Caco-2 (cell line): ENCODE data around the gene SAFB. TPM values are rescaled to one million over a fixed set of nuclear protein-coding genes. Genes with fewer than 3 reads are reported as not detected.
A peak's percentile ranks its signal among the peaks of the same experiment; 100 is the strongest.

Source experiments
- BruUV-seq: library from RNA; stranded (reverse); fragments of 400-500 nt; replicated peaks from 2 replicates; lab custom pipeline; 2021; lab: Mats Ljungman, UMichigan
- CTCF ChIA-PET: fragments of 300-600 bp; sonication (Branson Sonifier 250); formaldehyde crosslinking; loops from one replicate; lab custom pipeline; 2022; ENCODE audit warnings: antibody characterized with exemption; lab: Charles Lee
- POLR2A ChIA-PET: fragments of 300-600 bp; sonication (Branson Sonifier 250); formaldehyde crosslinking; loops from one replicate; lab custom pipeline; 2022; ENCODE audit warnings: antibody characterized with exemption; lab: Charles Lee
- DNase-seq, 2 experiments: peaks; one replicate each; pipeline versions ENCODE4 v3.0.0 to v3.0.0-alpha.2; 2020 to 2022
- H3K27me3 ChIP-seq: replicated peaks from 2 replicates; pipeline ENCODE4 v1.6.0; 2011; ENCODE audit warnings: low read length; ENCODE audit not compliant: control insufficient read depth, insufficient read depth
- H3K36me3 ChIP-seq: 2 replicates; pipeline ENCODE4 v1.5.1; 2011; ENCODE audit warnings: low read length; ENCODE audit not compliant: control insufficient read depth, insufficient read depth
- H3K4me1 ChIP-seq: fragments of 250-450 bp; sonication (Bioruptor Pico); 2 replicates; pipeline ENCODE4 v1.5.1; 2020; ENCODE audit warnings: mild to moderate bottlenecking
- H3K4me3 ChIP-seq: 2 replicates; pipeline ENCODE4 v1.5.1; 2011; ENCODE audit warnings: low read depth, mild to moderate bottlenecking, control low read depth, low read length
- H3K9me3 ChIP-seq: fragments of 250-450 bp; sonication (Bioruptor Pico); 2 replicates; pipeline ENCODE4 v1.5.1; 2020; ENCODE audit warnings: mild to moderate bottlenecking, moderate library complexity
- H3K27ac Mint-ChIP-seq: one replicate; pipeline ENCODE4 v1.8.0; 2022; ENCODE audit warnings: mixed read lengths; ENCODE audit not compliant: unreplicated experiment
- H3K27me3 Mint-ChIP-seq: one replicate; pipeline ENCODE4 v1.8.0; 2022; ENCODE audit warnings: mixed read lengths; ENCODE audit not compliant: insufficient read depth, unreplicated experiment
- H3K36me3 Mint-ChIP-seq: one replicate; pipeline ENCODE4 v1.8.0; 2022; ENCODE audit warnings: mild to moderate bottlenecking, mixed read lengths; ENCODE audit not compliant: insufficient read depth, unreplicated experiment
- H3K4me1 Mint-ChIP-seq: one replicate; pipeline ENCODE4 v1.8.0; 2022; ENCODE audit warnings: low read depth, mixed read lengths; ENCODE audit not compliant: unreplicated experiment
- H3K4me3 Mint-ChIP-seq: one replicate; pipeline ENCODE4 v1.8.0; 2022; ENCODE audit warnings: mild to moderate bottlenecking, moderate library complexity, mixed read lengths; ENCODE audit not compliant: unreplicated experiment
- H3K9me3 Mint-ChIP-seq: one replicate; pipeline ENCODE4 v1.8.0; 2022; ENCODE audit warnings: mixed read lengths; ENCODE audit not compliant: unreplicated experiment
- intact Hi-C: fragments of 100-400 bp; cut with micrococcal nuclease; formaldehyde crosslinking; loops from one replicate; pipeline ENCODE4 v1.10.0; 2022; ENCODE audit not compliant: unreplicated experiment
- total RNA-seq: library from RNA; stranded (reverse); gene quantifications from 2 replicates; pipeline ENCODE4 v1.2.3, GENCODE V29; 2022
- TF ChIP-seq, protein P1 (sequence below), 2 experiments: fragments of 200-600 bp in 1 of 2; IDR thresholded peaks; 1 replicate in 1 of 2; 2 replicates in 1 of 2; pipeline versions ENCODE4 v1.5.1 to v1.8.0; 2011 to 2022; ENCODE audit warnings: antibody characterized with exemption in 1 of 2, control low read depth in 1 of 2, inconsistent platforms in 1 of 2, low read depth in 1 of 2, low read length in 1 of 2, mild to moderate bottlenecking in 1 of 2, moderate library complexity in 1 of 2; ENCODE audit not compliant: insufficient read depth in 1 of 2, severe bottlenecking in 1 of 2, unreplicated experiment in 1 of 2

The SAFB gene
- total RNA-seq, 1 experiment from 2014 or later: 120 TPM

GRCh38 chr19:5609881-5610448 lies 12.9 kb upstream of the SAFB start:
- H3K27me3 ChIP-seq: no peaks in the 10 kb centered on the region
- peaks cover 2% of the 10 kb centered on the region; the same call in 1 of the 2 replicates for H3K36me3 ChIP-seq
- H3K4me1 ChIP-seq: no peaks in the 10 kb centered on the region
- no peak overlapping the region for H3K4me3 Mint-ChIP-seq
- intact Hi-C loops: no loop called here
- no peak overlapping the region for H3K27ac Mint-ChIP-seq
- no peaks in the 10 kb centered on the region for H3K4me1 Mint-ChIP-seq
- H3K36me3 Mint-ChIP-seq: peaks cover 82% of the 10 kb centered on the region
- H3K9me3 ChIP-seq: no peaks in the 10 kb centered on the region
- CTCF ChIA-PET: no interaction called here
- TSS peak; percentile 7 for BruUV-seq
- H3K27me3 Mint-ChIP-seq: no peaks in the 10 kb centered on the region
- H3K9me3 Mint-ChIP-seq: no peaks in the 10 kb centered on the region
- POLR2A ChIA-PET: no interaction called here
- H3K4me3 ChIP-seq: no peak overlapping the region
- DNase-seq: no peak
- TF ChIP-seq, protein P1, sequence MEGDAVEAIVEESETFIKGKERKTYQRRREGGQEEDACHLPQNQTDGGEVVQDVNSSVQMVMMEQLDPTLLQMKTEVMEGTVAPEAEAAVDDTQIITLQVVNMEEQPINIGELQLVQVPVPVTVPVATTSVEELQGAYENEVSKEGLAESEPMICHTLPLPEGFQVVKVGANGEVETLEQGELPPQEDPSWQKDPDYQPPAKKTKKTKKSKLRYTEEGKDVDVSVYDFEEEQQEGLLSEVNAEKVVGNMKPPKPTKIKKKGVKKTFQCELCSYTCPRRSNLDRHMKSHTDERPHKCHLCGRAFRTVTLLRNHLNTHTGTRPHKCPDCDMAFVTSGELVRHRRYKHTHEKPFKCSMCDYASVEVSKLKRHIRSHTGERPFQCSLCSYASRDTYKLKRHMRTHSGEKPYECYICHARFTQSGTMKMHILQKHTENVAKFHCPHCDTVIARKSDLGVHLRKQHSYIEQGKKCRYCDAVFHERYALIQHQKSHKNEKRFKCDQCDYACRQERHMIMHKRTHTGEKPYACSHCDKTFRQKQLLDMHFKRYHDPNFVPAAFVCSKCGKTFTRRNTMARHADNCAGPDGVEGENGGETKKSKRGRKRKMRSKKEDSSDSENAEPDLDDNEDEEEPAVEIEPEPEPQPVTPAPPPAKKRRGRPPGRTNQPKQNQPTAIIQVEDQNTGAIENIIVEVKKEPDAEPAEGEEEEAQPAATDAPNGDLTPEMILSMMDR (IDR thresholded peaks at IDR 0.05; ENCODE audit: insufficient read depth in 1 of 2, low read depth in 1 of 2, low read length in 1 of 2, severe bottlenecking in 1 of 2, unreplicated experiment in 1 of 2): no peak

DNA sequence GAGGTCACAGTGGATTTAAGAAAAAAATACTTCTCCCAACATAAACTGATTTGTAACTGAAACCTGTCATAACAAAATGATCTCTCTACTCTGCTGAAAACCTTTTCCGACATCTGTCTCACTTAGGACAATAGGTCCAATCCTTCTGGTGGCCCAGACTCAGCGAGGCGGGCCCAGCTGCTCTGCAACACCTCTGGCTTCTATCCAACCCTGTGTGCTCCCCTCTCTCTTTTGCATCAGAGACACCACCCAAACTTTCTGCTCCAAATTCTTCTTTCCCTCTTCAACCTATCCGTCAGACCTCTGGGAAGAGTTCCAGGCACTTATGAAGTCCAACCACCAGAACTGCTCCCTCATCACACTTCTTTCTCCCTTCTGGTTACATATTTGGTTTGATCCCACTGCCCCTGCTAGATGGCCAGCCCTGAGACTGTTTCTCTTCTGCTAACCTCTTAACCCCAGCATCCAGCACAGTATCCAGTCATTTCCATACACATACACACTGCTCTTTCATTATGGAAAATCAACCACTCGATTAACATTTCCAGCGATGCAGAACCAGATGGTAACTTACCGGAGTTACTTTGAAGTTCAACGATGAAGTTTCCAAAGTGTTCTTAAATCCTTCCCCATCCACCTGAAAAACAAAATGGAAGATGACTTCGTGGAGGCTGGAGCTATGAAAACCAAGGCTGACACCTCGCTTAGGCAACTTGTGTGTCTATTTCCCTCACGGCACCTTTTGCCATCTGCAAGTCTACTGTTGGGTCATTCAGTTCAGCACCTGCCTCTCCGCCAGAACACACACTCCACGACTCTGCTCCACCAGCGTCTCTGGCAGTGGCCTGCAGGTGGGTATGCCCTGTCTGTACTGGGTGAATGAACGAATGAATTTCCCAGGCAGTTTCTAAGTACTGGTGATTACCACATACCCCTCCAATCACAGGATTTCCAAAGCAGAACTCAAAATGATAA lies 9.7 kb upstream of the SAFB start:
- no peak overlapping the region for H3K27ac Mint-ChIP-seq
- H3K4me3 ChIP-seq: no peak overlapping the region
- no peak for DNase-seq
- no TSS peak for BruUV-seq
- no peaks in the 10 kb centered on the region for H3K4me1 Mint-ChIP-seq
- H3K9me3 ChIP-seq: no peaks in the 10 kb centered on the region
- H3K27me3 Mint-ChIP-seq: no peaks in the 10 kb centered on the region
- no peaks in the 10 kb centered on the region for H3K4me1 ChIP-seq
- no peak overlapping the region for H3K4me3 Mint-ChIP-seq
- CTCF ChIA-PET: no interaction called here
- POLR2A ChIA-PET: interaction anchor here (0.5 kb wide), 1 partner anchor 46 kb away, joined by 3 read pairs; no protein-coding TSS in a partner anchor
- H3K36me3 Mint-ChIP-seq: peaks cover 87% of the 10 kb centered on the region
- intact Hi-C loops: no loop called here
- peaks cover 2% of the 10 kb centered on the region for H3K36me3 ChIP-seq
- TF ChIP-seq, protein P1 (IDR thresholded peaks at IDR 0.05; ENCODE audit: insufficient read depth in 1 of 2, low read depth in 1 of 2, low read length in 1 of 2, severe bottlenecking in 1 of 2, unreplicated experiment in 1 of 2): no peak
- H3K27me3 ChIP-seq: no peaks in the 10 kb centered on the region
- H3K9me3 Mint-ChIP-seq: no peaks in the 10 kb centered on the region

DNA sequence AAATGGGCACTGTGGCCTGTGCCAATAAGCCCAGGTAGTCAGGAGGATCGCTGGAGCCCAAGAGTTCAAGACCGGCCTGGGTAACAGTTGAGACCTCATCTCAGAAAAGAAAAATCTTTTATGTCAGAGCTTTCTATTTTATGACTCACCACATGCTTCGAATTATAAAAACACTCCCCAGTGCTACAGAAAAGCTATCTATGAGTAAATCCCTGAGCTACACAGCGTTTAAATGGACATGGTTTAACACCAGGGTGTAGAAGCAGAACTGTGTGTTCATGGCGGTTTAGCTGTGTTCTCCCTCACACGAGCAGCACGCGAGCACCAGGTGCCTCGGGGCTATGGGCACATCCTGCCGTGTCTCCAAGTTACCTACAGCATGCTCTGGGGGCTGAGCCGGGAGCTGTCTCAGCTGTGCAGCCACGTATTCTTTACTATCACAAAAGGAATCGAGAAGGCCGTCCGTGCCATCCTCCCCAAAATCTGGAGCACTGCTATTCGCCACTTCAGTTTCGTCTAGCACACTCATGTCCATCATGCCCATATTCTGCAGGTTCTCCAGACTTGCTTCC lies 7.0 kb upstream of the SAFB start:
- peaks cover 90% of the 10 kb centered on the region for H3K36me3 Mint-ChIP-seq
- POLR2A ChIA-PET: no interaction called here
- H3K27me3 ChIP-seq: no peaks in the 10 kb centered on the region
- peaks cover 2% of the 10 kb centered on the region for H3K36me3 ChIP-seq
- CTCF ChIA-PET: no interaction called here
- H3K27ac Mint-ChIP-seq: no peak overlapping the region
- H3K9me3 Mint-ChIP-seq: no peaks in the 10 kb centered on the region
- BruUV-seq: no TSS peak
- TF ChIP-seq, protein P1 (IDR thresholded peaks at IDR 0.05; ENCODE audit: insufficient read depth in 1 of 2, low read depth in 1 of 2, low read length in 1 of 2, severe bottlenecking in 1 of 2, unreplicated experiment in 1 of 2): no peak
- no peaks in the 10 kb centered on the region for H3K9me3 ChIP-seq
- no peak overlapping the region for H3K4me3 Mint-ChIP-seq
- no peak for DNase-seq
- H3K27me3 Mint-ChIP-seq: no peaks in the 10 kb centered on the region
- peaks cover 6% of the 10 kb centered on the region for H3K4me1 Mint-ChIP-seq
- intact Hi-C loops: no loop called here
- H3K4me1 ChIP-seq: 0 out of 2 replicates have a peak, but pooled peaks cover 7% of the 10 kb centered on the region
- no peak overlapping the region for H3K4me3 ChIP-seq
